RPMI7951 (cell line): ENCODE data around the gene GLO1. TPM values are rescaled to one million over a fixed set of nuclear protein-coding genes. Genes with fewer than 3 reads are reported as not detected.
A peak's percentile ranks its signal among the peaks of the same experiment; 100 is the strongest.

Experiments
- DNase-seq: peaks from one replicate; pipeline ENCODE4 v3.0.0-alpha.2; 2012; ENCODE audit warnings: low read depth
- total RNA-seq: library from RNA; depleted of rRNA; stranded (reverse); fragments of >200 nt; shearing (Covaris generic); gene quantifications from 2 replicates; pipeline ENCODE4 v1.2.3, GENCODE V29; 2014; rRNA removed

Gene GLO1
- 224 and 263 TPM in 2 replicates for total RNA-seq

- peak; percentile 98 for DNase-seq
Observed at GRCh38 chr6:38702558-38703397, at the start of gene GLO1. Gene GLO1, minus strand, starts transcription at chr6:38703145. Its CDS starts 91 bp downstream, at chr6:38703054.

DNA sequence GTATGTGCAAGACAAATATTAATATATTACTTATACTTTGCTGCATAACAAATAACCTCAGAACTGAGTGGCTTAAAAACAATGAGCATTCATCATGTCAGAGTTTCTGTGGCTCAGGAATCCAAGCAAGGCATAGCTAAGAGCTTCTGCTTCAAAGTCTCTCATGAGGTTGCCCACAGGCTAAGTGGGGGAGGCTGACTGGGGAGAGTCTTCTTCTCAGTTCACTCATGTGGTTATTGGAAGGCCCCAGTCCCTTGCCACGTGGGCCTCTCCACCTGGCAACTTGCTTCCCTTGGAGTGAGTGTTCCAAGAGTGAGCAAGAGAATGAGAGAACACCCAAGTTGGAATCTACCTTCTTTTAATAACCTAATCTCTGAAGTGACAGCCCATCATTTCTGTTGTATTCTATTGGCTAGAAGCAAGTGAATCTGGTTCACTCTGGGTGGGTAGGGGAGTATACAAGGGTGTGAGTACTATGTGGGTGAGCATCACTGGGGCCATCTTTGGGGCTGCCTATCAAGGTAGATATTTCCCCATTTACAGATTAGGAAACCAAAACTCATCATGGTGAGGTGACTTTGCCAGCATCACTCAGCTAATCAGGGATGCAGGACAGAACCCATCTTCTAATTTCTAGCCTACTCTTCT is 48.1 kb upstream of the GLO1 start:
- no peak for DNase-seq

DNA sequence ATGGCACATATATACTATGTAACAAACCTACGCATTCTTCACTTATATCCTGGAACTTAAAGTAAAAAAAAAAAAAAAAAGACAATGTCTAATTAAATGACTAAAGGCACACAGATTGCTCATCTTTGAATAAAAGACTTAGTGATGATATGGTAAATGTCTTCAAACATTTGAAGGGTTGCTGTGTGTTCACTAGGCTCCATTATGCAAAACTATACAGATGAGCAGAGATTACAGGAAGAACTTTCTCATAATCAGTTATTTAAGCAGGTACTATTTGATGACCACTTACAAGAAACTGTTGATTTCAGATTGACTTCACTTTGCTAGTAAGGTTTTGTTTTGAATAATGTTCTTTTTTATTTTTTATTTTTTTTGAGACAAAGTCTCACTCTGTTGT is 46.5 kb upstream of the GLO1 start:
- no peak for DNase-seq

- DNase-seq: no peak
Observed at GRCh38 chr6:38739532-38739931, 36.6 kb upstream of the GLO1 start.

DNA sequence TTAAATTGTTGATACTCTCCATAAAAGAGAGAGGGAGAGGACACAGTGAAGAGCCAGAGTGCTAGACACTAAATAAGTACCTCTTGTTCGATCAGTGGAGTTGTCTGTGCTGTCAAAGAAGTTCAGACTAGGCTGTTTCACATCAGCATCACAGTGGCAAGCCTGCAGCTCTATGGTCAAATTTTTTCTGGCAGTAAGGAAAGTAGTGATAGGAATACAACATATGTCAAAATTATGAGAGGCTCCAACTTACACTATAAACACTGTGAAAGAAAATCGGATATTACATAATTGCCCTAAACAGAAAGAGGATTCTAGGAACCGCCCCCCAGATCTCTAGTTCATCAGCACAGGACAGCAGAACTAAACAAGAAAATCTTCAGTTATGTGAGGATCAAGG is 35.3 kb upstream of the GLO1 start:
- DNase-seq: no peak

GRCh38 chr6:38736951-38737350 is 34.0 kb upstream of the GLO1 start:
- no peak for DNase-seq

GRCh38 chr6:38730140-38730862 is 27.4 kb upstream of the GLO1 start:
- DNase-seq: no peak

DNA sequence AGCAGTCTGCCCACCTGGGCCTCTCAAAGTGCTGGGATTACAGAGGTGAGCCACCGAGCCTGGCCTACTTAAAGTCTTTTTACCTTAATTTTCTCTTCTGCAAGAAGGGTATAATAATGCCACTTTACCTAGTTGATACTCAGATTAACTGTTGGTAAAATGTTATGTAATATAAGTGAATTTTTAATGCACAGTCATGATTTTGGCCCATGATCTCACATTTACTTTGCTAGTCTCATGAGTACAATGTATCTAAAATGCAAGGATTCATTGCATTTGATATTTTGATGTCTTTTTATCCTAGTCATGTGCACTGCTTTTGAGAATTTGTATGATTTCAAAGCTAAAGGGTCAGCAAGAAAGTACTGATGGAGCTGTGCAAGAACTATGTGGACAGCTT is 25.3 kb upstream of the GLO1 start:
- no peak for DNase-seq

GRCh38 chr6:38725414-38726183 is 22.7 kb upstream of the GLO1 start:
- DNase-seq: peak; percentile 31

- no peak for DNase-seq
Observed at GRCh38 chr6:38724343-38724742, 21.4 kb upstream of the GLO1 start.

DNA sequence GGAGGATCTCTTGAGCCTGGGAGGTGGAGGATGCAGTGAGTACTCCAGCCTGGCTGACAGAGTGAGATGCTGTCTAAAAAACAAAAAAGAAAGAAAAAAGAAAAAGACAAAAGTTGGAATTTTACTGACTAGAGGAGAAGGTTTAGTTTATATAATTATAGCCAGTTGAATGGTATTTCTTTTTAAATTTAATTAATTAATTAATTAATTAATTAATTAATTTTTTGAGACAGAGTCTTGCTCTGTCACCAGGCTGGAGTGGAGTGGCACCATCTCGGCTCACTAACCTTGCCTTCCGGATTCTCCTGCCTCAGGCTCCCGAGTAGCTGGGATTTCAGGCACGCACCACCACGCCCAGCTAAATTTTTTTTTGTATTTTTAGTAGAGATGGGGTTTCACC is 20.8 kb upstream of the GLO1 start:
- no peak for DNase-seq

- DNase-seq: no peak
Observed at GRCh38 chr6:38722727-38723334, 19.9 kb upstream of the GLO1 start.

DNA sequence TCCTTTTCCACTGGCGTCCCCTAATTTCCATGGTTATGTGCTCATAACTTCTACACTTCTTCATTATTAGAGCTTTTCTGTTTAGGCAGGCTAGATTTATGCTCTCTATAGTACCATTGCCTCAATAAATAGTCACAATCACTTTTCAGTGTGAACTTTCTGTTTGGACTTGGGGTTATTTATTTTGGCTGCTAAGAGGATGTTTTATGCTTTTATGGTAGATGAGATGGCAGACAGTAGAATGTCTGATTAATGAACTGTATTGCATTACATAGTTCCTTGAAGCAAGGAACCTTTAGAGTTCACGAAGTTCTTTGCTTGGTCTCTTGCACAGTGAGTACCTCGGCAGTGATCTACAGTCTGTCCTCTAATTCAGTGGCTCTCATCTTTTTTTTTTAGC is 19.1 kb upstream of the GLO1 start:
- no peak for DNase-seq

GRCh38 chr6:38720295-38720694 is 17.4 kb upstream of the GLO1 start:
- DNase-seq: peak; percentile 11

- no peak for DNase-seq
Observed at GRCh38 chr6:38719358-38719757, 16.4 kb upstream of the GLO1 start.

GRCh38 chr6:38716825-38717224 is 13.9 kb upstream of the GLO1 start:
- no peak for DNase-seq

- DNase-seq: no peak
Observed at GRCh38 chr6:38715016-38715689, 12.2 kb upstream of the GLO1 start, which contains the start of gene DNAH8. Gene DNAH8, plus strand, starts transcription at chr6:38715311. Its CDS starts 7,499 bp downstream, at chr6:38722810.

GRCh38 chr6:38714239-38715015 is 11.5 kb upstream of the GLO1 start:
- no peak for DNase-seq

- DNase-seq: no peak
Observed at GRCh38 chr6:38713812-38714211, 10.9 kb upstream of the GLO1 start.

- no peak for DNase-seq
Observed at GRCh38 chr6:38708496-38708895, 5.6 kb upstream of the GLO1 start.
